Measurements from ENCODE around the gene MRPL10.
"Not testable (repeated sequence)": the region's sequence is repeated elsewhere in the genome, so short reads cannot be mapped to it uniquely, and the experiment has no call there.

MRPL10 gene

DNA sequence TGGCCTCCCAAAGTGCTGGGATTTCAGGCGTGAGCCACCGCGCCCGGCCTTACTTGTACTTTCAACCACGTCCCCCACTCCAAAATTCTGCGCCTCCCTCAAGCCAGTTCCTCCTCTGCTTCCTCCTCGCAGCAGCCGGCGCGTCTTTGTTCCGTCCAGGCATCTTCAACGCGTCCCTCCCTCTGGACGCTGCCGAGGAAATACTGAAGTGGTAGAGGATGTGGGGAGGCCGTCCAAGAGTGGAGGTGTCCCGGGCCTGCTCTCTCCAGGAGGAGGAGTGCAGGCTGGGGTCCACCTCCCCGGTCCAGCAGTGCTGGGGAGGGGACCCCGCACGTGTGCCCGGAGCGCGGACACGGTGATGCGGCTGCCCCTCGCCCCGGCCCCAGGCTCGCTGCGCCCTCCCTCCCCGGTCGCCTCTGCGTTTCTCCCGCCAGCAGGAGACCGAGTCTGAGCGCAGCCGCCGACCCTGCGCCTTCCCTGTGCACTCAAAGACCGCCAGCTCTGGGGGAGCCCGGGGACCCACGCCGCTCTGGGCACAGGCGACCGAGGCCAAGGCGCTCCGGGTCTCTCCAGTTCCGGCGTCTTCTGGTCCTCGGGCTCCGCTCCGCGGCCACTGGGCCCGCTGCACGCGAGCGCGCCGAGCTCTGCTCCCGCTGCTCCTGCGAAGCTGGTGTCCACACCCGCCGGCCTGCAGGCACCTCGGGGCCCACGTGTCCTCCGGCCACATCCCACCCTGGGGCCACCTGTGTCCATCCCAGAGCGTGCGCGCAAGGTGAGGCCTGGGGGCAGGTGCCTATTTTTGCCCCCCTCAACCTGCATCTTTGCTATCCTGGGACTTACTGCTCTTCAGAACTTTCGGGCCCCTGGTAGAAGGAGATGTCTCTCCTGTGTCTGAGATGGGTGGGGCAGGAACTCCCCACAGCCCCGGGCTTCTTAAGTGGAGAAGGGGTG lies 41.5 kb downstream of the MRPL10 start:
- peak; percentile 67 for DNase-seq

DNA sequence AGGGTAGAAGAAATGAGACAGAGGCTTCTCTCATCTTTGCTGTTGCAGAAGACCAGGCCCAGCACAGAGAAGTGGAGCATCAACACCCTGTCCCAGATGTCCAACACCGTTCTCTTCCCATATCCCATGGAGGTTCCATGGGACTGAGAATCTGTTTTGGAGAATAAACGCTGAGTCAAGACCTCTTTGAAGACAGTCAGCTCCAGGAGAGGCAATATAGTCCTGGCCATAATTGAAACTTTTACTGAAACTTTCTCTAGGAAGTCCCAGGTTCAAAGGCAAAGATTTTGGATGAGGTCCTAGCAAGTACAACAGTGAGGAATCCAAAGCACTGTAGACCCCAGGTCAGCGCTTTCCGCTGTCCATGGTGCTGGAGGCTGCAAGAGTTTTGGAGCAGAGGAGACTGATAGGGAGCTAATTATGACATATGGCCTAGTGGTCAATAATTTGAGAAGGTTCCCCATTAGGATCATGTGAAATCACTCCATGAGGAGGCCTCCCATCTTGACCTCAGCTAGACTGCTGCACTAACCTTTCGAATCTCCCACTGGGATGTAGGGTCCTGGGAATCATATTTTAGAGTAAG lies 45.7 kb downstream of the MRPL10 start:
- DNase-seq: no peak

DNA sequence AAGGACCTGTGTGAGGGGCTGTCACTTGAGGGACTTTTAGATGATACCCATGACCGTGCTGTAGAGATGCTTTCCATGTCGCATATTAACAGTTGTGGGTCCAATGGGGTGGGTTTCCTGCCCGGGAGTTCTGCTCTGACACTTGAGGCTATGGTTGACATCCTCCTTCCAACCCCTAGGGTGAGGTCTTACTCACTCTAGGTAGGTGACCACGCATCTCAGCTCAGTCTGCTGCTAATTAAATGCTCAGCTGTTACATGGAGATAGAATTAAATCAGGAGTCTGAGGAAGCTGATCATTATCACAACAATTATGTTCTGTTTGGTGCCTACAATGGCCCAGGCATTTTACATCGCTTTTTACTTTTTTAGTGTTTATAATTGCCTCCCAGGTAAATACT lies 49.9 kb downstream of the MRPL10 start:
- no peak for DNase-seq

DNA sequence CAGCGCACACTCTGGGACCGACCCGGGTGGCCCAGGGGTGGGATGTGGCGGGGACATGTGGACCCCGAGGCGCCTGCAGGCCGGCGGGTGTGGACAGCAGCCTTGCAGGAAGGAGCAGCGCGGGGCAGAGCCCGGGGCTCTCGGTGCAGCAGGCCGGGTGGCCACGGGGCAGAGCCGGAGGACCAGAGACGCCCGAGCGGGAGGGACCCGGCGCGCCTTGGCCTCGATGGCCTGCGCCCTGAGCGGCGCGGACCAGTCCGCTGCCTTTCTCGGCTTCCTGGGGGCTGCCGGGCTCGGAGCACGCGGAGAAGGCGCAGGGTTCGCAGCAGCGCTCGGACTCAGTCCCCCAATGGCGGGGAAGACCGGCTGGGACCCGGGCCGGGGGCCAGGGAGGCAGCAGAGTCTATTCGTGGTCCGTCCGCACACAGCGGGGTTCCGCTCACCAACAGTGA lies 53.1 kb downstream of the MRPL10 start:
- DNase-seq: no peak

DNA sequence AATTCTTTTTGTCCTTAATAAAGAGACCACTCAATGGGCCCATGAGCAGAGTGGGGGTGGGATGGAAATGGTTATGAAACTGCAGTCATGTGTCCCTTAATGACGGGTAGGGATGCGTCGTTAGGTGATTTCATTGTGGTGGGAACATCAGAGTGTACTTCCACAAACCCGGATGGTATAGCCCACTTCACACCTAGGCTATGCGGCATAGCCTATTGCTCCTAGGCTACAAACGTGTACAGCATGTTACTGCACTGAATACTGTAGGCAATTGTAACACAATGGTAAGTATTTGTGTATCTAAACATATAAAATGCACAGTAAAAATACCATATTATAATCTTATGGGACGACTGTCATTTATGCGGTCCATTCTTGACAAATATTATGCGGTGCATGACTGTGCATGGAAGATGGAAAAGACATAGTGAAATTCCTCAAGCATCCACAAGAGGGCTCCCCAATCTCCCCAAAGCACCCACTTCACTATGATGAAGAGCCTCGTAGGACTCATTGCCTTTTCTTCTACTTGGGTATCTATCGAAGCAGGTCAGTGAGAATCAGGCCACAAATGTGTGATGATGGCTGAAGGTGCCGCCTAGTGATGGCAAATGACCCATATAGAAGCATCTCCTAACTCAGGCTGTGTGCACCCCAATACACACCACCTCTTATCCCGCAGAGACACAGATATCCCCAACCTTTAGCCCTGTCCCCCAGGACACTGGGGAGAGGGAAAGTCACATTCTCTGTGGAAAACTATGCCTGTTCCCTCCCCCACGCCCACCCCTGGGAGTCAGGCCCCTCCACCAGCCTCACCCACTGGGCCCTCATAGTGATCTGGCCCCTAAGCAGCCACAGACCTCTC lies 54.8 kb downstream of the MRPL10 start:
- peak; percentile 32 for DNase-seq

DNA sequence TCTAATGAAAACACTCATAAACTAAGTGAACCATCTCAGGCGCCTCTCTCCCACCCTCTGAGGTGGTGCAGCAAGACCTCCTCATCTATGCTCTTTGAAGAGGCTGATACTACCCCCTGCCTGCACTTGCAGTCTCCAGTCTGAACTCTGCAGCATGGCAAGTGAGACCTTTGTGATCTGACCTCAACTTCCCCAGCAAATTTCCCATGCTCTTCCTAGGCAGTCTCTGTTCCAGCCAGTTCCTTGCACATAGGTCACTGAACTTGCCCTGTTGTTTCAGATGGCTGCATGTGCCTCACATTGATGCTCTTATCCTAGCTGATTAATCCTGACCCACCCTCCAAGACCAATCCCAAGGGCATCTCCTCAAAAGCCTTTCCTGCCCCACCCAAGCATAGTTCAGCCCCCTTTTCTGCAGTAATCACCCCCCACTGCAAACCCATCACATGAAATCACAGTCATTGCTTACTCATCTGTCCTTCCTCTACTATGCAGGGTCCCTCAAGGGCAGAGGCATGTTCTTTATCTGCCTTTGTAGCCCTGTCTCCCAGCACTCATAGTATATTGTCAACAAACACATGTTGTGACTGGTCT lies 56.3 kb downstream of the MRPL10 start:
- no peak for DNase-seq

DNA sequence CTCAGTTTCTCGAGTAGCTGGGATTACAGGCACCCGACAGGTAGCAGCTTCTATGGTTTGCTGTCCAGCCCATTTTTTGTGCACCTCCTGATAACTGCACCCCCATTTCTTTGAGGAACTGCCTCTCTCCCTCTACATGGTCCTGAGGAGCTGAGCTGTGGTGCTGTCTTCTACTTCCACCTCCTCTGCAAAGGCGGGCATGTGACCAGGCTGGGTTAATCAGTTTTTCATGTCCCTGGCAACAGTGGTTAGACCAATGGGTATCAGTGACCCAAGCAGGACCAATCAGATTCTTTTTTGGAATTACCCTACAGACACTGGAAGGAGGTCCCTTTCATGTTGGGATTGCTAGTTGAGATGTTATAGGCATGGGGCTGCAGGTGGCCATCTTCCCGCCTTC lies 57.0 kb downstream of the MRPL10 start:
- no peak for DNase-seq

DNA sequence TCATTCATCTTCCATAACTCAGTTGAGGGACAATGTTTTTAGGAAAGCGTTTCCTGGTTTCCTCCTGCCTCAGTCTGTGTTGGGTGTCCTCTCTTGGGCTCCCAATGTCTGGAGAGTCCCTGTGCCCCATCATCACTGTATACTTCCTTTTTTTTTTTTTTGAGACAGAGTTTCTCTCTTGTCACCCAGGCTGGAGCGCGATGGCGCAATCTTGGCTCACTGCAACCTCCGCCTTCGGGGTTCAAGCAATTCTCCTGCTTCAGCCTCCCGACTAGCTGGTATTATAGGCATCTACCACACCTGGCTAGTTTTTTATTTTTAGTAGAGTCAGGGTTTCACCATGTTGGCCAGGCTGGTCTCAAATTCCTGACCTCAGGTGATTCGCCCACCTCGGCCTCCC lies 57.7 kb downstream of the MRPL10 start:
- not testable (repeated sequence) for DNase-seq
